HG03135 (cell line): ENCODE data around the gene TMEM170B.

ENCODE experiments used
- ATAC-seq: cut with Tn5 transposase; IDR thresholded peaks from one replicate; pipeline ENCODE4 v1.9.1; 2021; ENCODE audit warnings: mild to moderate bottlenecking, moderate library complexity; ENCODE audit not compliant: unreplicated experiment

The TMEM170B gene

GRCh38 chr6:11609324-11610071, 71.9 kb downstream of the TMEM170B start:
- no peak for ATAC-seq

- ATAC-seq = no peak
Measured at GRCh38 chr6:11613336-11613735, 75.8 kb downstream of the TMEM170B start.

GRCh38 chr6:11613858-11614257, 76.3 kb downstream of the TMEM170B start:
- ATAC-seq = no peak

- ATAC-seq = no peak
Measured at GRCh38 chr6:11614534-11615213, 77.1 kb downstream of the TMEM170B start.

- no peak for ATAC-seq
Measured at GRCh38 chr6:11615214-11615602, 77.7 kb downstream of the TMEM170B start.

DNA sequence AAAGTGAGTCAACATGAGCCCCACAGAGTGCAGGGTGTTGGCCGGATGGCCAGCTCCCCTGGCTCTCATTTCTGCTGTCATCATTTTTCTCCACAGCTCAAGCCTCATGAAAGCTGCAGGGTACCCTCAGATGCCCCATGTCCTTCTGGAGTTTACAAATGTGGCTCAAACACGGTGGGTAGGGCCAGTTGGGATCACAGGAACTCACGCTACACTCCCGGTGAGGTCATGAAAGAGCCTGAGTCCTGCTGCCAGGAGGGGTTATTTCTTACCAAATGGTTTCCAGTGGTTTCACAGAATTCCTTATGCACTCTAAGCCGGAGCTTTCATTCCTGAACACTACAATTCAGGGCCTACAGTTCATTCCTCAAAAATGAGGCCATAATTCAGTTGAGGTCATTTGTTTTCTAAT, 78.7 kb downstream of the TMEM170B start:
- ATAC-seq = no peak

- ATAC-seq = no peak
Measured at GRCh38 chr6:11618533-11618932, 81.0 kb downstream of the TMEM170B start.

DNA sequence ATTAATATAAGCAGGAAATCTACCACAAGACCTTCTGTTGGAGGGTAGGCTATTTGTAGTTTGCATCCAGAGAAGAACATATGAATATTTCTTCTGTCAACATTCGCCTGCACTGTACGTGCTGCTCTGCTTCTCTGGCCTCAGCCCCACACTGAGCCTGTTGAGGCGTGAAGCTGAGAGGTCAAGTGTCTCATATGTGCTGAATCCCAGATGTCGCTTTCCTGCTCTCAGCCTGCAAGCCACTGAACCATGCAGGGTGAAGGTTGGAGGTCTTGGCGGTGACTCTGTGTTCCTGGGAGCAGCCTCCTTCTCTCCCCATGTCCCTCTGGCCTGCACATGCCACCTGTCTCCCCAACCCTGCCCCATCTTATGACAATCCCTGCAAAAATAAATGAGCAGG, 83.6 kb downstream of the TMEM170B start:
- ATAC-seq = no peak

GRCh38 chr6:11622156-11622555, 84.6 kb downstream of the TMEM170B start:
- no peak for ATAC-seq

DNA sequence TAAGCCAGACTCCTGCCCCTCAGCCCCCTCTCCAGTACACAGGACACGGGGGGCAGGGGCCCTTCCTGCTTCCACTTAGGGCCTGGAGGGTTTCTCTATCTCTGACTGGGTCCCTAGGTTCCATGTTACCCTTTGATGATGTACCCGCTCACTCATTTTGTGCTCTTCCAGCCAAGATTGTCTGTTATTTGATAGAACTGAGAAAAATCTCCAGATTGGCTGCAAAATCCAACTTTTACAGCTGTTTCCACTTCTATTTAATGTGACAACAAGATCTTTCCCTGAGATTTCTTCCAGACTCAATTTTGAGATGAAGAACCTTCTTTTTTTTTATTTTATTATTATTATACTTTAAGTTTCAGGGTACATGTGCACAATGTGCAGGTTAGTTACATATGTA, 85.7 kb downstream of the TMEM170B start:
- no peak for ATAC-seq

DNA sequence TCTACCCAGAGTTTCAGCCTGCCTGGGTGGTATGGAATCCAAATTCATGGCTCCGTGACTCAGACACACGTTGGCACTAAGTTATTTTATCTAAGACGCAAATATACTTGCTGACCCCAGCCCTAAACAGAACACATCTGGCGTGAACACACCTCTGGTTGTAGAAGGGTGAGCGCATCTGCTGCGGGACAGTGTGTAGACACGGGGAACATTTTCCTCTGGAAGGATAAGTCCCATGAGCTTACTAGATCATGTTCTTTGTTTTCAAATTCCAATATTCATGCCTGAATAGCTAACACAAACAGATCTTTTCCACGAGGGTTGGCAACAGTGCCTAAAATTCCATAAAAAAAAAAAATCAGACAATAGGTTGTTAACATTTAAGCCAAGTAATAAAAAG, 87.8 kb downstream of the TMEM170B start:
- no peak for ATAC-seq

DNA sequence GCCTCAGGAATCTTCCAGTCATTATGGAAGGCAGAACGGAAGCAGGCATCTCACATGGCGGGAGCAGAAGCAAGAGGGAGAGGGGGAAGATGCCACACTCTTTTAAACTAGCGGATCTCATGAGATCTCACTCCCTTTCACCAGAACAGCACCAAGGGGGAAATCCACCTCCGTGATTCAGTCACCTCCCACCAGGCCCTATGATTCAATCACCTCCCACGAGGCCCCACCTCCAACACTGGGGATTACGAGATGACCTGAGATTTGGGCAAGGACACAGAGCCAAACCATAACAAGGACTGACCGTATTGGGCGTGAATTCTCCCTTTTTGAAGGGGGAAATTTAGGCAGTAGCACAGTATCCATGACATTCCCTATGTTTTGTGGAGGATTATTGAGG, 88.8 kb downstream of the TMEM170B start:
- no peak for ATAC-seq

DNA sequence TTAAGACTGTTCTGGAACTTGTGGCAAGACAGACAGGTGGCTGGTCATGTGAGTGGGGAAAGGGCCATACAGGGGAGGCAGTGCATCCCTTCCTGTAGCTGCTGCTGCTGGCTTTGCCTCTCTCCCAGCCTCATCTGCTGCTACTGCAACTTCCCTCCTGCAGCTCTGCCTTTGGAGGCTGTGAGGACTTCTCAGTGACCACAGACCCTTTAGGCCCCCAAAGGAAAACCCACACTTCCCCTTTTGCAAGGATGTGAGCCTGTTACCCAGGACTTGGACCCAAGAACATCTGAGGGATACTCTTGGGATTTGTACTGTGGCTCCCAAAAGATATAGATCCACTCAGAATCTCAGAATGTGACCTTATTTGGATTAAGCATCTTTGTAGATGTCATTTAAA, 91.0 kb downstream of the TMEM170B start:
- no peak for ATAC-seq

DNA sequence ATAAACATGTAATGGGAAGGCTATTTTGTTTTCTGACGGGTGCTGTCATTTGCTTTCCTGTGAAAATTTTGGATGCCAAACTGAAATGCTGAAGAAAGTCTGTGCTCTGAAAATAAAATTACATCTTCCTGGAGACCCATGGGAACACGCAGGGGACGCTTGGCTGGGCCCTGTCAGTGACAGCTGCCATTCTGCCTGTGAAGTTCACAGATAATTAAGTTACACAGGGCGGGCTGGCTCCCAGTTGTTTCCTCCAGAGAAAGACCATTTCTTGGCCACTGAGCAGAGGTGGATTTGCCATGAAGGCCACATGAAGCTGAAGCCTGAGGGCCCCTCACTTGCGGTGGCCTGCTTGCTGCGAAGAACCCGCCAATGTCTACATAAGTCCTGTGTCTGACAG, 93.5 kb downstream of the TMEM170B start:
- no peak for ATAC-seq

GRCh38 chr6:11631539-11631938, 94.0 kb downstream of the TMEM170B start:
- ATAC-seq = no peak

DNA sequence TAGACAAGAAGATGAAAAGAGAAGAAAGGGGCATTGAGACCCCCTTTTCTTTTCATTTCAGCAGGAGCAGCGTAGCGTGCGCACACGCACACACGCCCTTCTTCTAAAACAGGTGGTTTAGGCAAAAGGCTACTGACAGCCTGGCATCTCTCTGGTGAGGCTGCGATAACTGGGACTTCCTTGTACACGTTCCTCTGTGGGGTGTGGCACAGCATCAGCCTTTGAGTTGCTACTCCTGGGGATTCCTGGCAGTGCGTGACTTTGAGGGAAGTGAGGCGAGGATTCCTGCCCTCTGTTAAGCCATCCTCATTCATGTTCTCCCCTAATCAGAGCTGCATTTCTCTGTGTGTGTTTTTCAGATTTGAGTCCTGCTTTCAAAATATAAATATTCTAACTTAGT, 94.7 kb downstream of the TMEM170B start:
- ATAC-seq = no peak

- ATAC-seq = no peak
Measured at GRCh38 chr6:11632795-11633511, 95.4 kb downstream of the TMEM170B start.
